K562 (cell line): ENCODE data around the gene FGG. TPM values are rescaled to one million over a fixed set of nuclear protein-coding genes. Genes with fewer than 3 reads are reported as not detected.

ENCODE experiments used
- ATAC-seq: fragments of 200-7000 bp; cut with Tn5 transposase; 3 replicates; pipeline ENCODE4 v1.9.1; 2020; ENCODE audit warnings: moderate library complexity
- BruUV-seq: library from RNA; stranded (reverse); fragments of 400-500 nt; replicated peaks from 2 replicates; lab custom pipeline; 2021; lab: Mats Ljungman, UMichigan
- CTCF ChIA-PET: fragments of 300-600 bp; formaldehyde crosslinking; extraction: SDS; loops from one replicate; lab custom pipeline; 2021; ENCODE audit warnings: low intra/inter-chr PET ratio; lab: Yijun Ruan, JAX
- POLR2A ChIA-PET: fragments of 300-600, 350-650 bp; sonication (Branson Sonifier 250); formaldehyde crosslinking; extraction: SDS; loops from one replicate; lab custom pipeline; 2021; ENCODE audit warnings: antibody characterized with exemption, inconsistent platforms; lab: Yijun Ruan, JAX
- DNase-seq, 4 experiments: peaks; one replicate each; pipeline versions ENCODE4 v3.0.0 to v3.0.0-alpha.2; 2011 to 2018; ENCODE audit warnings: low spot score in 3 of 4, mixed read lengths in 3 of 4; ENCODE audit errors: extremely low read depth in 1 of 4
- FAIRE-seq: peaks from 2 replicates; lab custom pipeline; 2011; peaks lifted over from hg19 to GRCh38; lab: Jason Lieb, UNC
- H2AFZ ChIP-seq: 2 replicates; pipeline ENCODE4 v1.6.0; 2011; ENCODE audit warnings: low read depth, low read length, control low read depth, inconsistent platforms
- H3K27ac ChIP-seq: fragments of 200-600 bp; 3 replicates; pipeline ENCODE4 v1.8.0; 2011; ENCODE audit warnings: low read depth, mild to moderate bottlenecking, control low read depth, inconsistent platforms, low read length, moderate library complexity, mixed read lengths; ENCODE audit errors: extremely low read depth
- H3K27me3 ChIP-seq, 2 experiments: fragments of 300-600 bp in 1 of 2; 2 replicates in 1 of 2; 3 replicates in 1 of 2; pipeline versions ENCODE4 v1.6.0 to v1.8.0; 2011; ENCODE audit warnings: inconsistent platforms in 2 of 2, low read length in 2 of 2, mild to moderate bottlenecking in 1 of 2, mixed read lengths in 1 of 2, moderate library complexity in 1 of 2; ENCODE audit not compliant: control insufficient read depth in 2 of 2, insufficient read depth in 2 of 2
- H3K36me3 ChIP-seq: fragments of 300-600 bp; 3 replicates; pipeline ENCODE4 v1.8.0; 2011; ENCODE audit warnings: mild to moderate bottlenecking, low read length, inconsistent platforms; ENCODE audit not compliant: control insufficient read depth, insufficient read depth
- H3K4me1 ChIP-seq, 2 experiments: fragments of 200-600 bp in 1 of 2; replicated peaks in 1 of 2; 2 replicates in 1 of 2; 3 replicates in 1 of 2; pipeline versions ENCODE4 v1.5.1 to v1.8.0; 2011; ENCODE audit warnings: inconsistent platforms in 2 of 2, low read length in 2 of 2, mild to moderate bottlenecking in 1 of 2, mixed read lengths in 1 of 2, moderate library complexity in 1 of 2; ENCODE audit not compliant: control insufficient read depth in 2 of 2, insufficient read depth in 2 of 2
- H3K4me2 ChIP-seq: 2 replicates; pipeline ENCODE4 v1.6.1; 2011; ENCODE audit warnings: low read length, control low read depth, inconsistent platforms, mixed read lengths; ENCODE audit not compliant: insufficient read depth
- H3K4me3 ChIP-seq: fragments of 200-600 bp; sonication (generic), shearing (Covaris generic); 2 replicates; pipeline ENCODE4 v1.5.1; 2016; ENCODE audit warnings: control low read depth, inconsistent platforms
- H3K79me2 ChIP-seq: fragments of 200-600 bp; 3 replicates; pipeline ENCODE4 v1.8.0; 2011; ENCODE audit warnings: low read length, inconsistent platforms; ENCODE audit not compliant: control insufficient read depth, insufficient read depth
- H3K9ac ChIP-seq, 2 experiments: 2 replicates each; pipeline versions ENCODE4 v1.6.0 to v1.6.1; 2011; ENCODE audit warnings: low read depth in 2 of 2, low read length in 2 of 2, control low read depth in 1 of 2, inconsistent platforms in 1 of 2, mild to moderate bottlenecking in 1 of 2, mixed read lengths in 1 of 2; ENCODE audit not compliant: insufficient read depth in 1 of 2
- H3K9me1 ChIP-seq: one replicate; pipeline ENCODE4 v1.6.0; 2011; ENCODE audit warnings: inconsistent platforms, mild to moderate bottlenecking, low read length, moderate library complexity; ENCODE audit not compliant: control insufficient read depth, insufficient read depth
- H3K9me3 ChIP-seq: replicated peaks from 2 replicates; pipeline ENCODE4 v1.5.1; 2011; ENCODE audit warnings: low read depth, low read length, inconsistent platforms; ENCODE audit not compliant: control insufficient read depth, insufficient read depth
- H4K20me1 ChIP-seq: replicated peaks from 2 replicates; pipeline ENCODE4 v1.6.1; 2011; ENCODE audit warnings: low read length, inconsistent platforms, mixed read lengths; ENCODE audit not compliant: control insufficient read depth, insufficient read depth
- ARID1B ChIP-seq: fragments of 450-650 bp; IDR thresholded peaks from 2 replicates; pipeline ENCODE4 v1.6.1; 2016; ENCODE audit warnings: antibody characterized with exemption, mild to moderate bottlenecking, inconsistent platforms
- CBX8 ChIP-seq: fragments of 200-600 bp; sonication (generic); IDR thresholded peaks from 2 replicates; pipeline ENCODE4 v1.6.1; 2012; ENCODE audit warnings: borderline replicate concordance, mixed run types, low read depth, mild to moderate bottlenecking, moderate library complexity, mixed read lengths, low read length, control low read depth, inconsistent platforms; ENCODE audit not compliant: poor library complexity, severe bottlenecking; ENCODE audit errors: extremely low read depth
- EP300 ChIP-seq: IDR thresholded peaks from 2 replicates; pipeline ENCODE4 v1.6.1; 2012; ENCODE audit warnings: low read length, improper control_type of control experiment
- HSF4 ChIP-seq: fragments of 250-450 bp; sonication (Bioruptor Pico); IDR thresholded peaks from 2 replicates; pipeline ENCODE4 v2.1.2; 2022; ENCODE audit warnings: mild to moderate bottlenecking, moderate library complexity, borderline replicate concordance
- LARP7 ChIP-seq: fragments of 450-650 bp; IDR thresholded peaks from 2 replicates; pipeline ENCODE4 v1.6.1; 2016
- MIER1 ChIP-seq: fragments of 450-650 bp; IDR thresholded peaks from 2 replicates; pipeline ENCODE4 v1.6.1; 2016; ENCODE audit warnings: antibody characterized with exemption, mild to moderate bottlenecking, low read depth
- PPARD ChIP-seq: fragments of 250-450 bp; sonication (Bioruptor Pico); IDR thresholded peaks from 2 replicates; pipeline ENCODE4 v1.8.0; 2022; ENCODE audit warnings: inconsistent platforms, mild to moderate bottlenecking, moderate library complexity
- PRMT5 ChIP-seq: sonication (generic); formaldehyde crosslinking; IDR thresholded peaks from 2 replicates; pipeline ENCODE4 v1.5.0; 2020; ENCODE audit warnings: missing genetic modification reagents
- SAP30 ChIP-seq: fragments of 200-600 bp; sonication (generic); IDR thresholded peaks from 2 replicates; pipeline ENCODE4 v1.6.1; 2012; ENCODE audit warnings: borderline replicate concordance, low read depth, mild to moderate bottlenecking, moderate library complexity, low read length, control low read depth, inconsistent platforms; ENCODE audit not compliant: insufficient read depth, poor library complexity, severe bottlenecking
- SMARCE1 ChIP-seq: fragments of 450-650 bp; IDR thresholded peaks from 2 replicates; pipeline ENCODE4 v1.7.1; 2016; ENCODE audit warnings: mild to moderate bottlenecking
- TAF1 ChIP-seq: IDR thresholded peaks from 2 replicates; pipeline ENCODE4 v1.6.1; 2011; ENCODE audit warnings: mild to moderate bottlenecking, low read length, moderate library complexity; ENCODE audit not compliant: insufficient read depth, control insufficient read depth, severe bottlenecking; ENCODE audit errors: extremely low read depth
- XRCC4 ChIP-seq: IDR thresholded peaks from one replicate; pipeline ENCODE4 v1.6.1; 2011; ENCODE audit not compliant: insufficient read depth, insufficient read length; ENCODE audit errors: extremely low read depth
- ZNF212 ChIP-seq: fragments of 450-650 bp; formaldehyde crosslinking; IDR thresholded peaks from 2 replicates; pipeline ENCODE4 v1.4.0; 2020; ENCODE audit warnings: mild to moderate bottlenecking
- ZNF3 ChIP-seq: fragments of 250-450 bp; sonication (Bioruptor Pico); IDR thresholded peaks from 2 replicates; pipeline ENCODE4 v1.5.0; 2021; ENCODE audit warnings: mild to moderate bottlenecking, moderate library complexity
- ZNF561 ChIP-seq: fragments of 450-650 bp; formaldehyde crosslinking; conservative IDR thresholded peaks from 2 replicates; pipeline ENCODE4 v1.4.0; 2020; ENCODE audit warnings: mild to moderate bottlenecking, moderate library complexity
- ZNF77 ChIP-seq: fragments of 250-450 bp; sonication (Bioruptor Pico); IDR thresholded peaks from 2 replicates; pipeline ENCODE4 v1.5.0; 2020
- WGBS: fragments of 100-300 bp; shearing (Covaris generic); methylation state at CpG from one replicate; pipeline ENCODE4 v1.1.6; 2016; ENCODE audit warnings: low coverage, mixed read lengths; ENCODE audit not compliant: insufficient coverage; ENCODE audit errors: missing lambda C conversion rate; 5-methylcytosine and 5-hydroxymethylcytosine counted together
- in situ Hi-C: fragments of 300-500 bp; cut with MboI; formaldehyde crosslinking; loops from 4 replicates; pipeline ENCODE4 v1.15.0; 2018; ENCODE audit warnings: inconsistent platforms, mixed read lengths
- intact Hi-C: fragments of 100-400 bp; cut with micrococcal nuclease; formaldehyde crosslinking; loops from 2 replicates; pipeline ENCODE4 v1.14.2; 2022
- polyA plus RNA-seq, 8 experiments: library from polyadenylated mRNA; depleted of rRNA in 4 of 8; stranded (reverse) in 5 of 8; unstranded in 3 of 8; fragments of >200 nt; fragmentation: Nextera tagmentation in 2 of 8; fragmentation: Illumina TruSeq in 1 of 8; extraction: Ambion mirVana in 2 of 8; extraction: Trizol in 1 of 8; gene quantifications; 2 replicates each; pipeline versions ENCODE4 v1.2.1 to v1.2.3, GENCODE V29; 2011 to 2014; ENCODE audit warnings: inconsistent platforms in 1 of 8, missing spikeins in 1 of 8
- total RNA-seq, 7 experiments: library from RNA; depleted of rRNA in 6 of 7; stranded (reverse); fragments of >200 nt in 6 of 7; fragmentation: Illumina TruSeq in 2 of 7; extraction: Trizol in 2 of 7; gene quantifications; 2 replicates each; pipeline versions ENCODE4 v1.2.1 to v1.2.3, GENCODE V29; 2011 to 2021; ENCODE audit warnings: low replicate concordance in 1 of 7
- TF ChIP-seq, protein P1 (sequence below): fragments of 250-450 bp; sonication (Bioruptor Pico); IDR thresholded peaks from 2 replicates; pipeline ENCODE4 v1.8.0; 2021; ENCODE audit warnings: moderate library complexity, mild to moderate bottlenecking, inconsistent platforms

The FGG gene
- total and polyA plus RNA-seq, 9 of the 15 experiments (the other 6 are each of a cell fraction or from before 2014, with no cell fraction given) = 0.08 to 2.2 (median 0.33) TPM; not detected in 2

GRCh38 chr4:154593868-154594267, 18.6 kb downstream of the FGG start:
- Histone ChIP-seq H4K20me1 (no peaks in the 10 kb centered on the region), H3K4me3 (no peak overlapping the region), H3K4me1 (no peaks in the 10 kb centered on the region), H3K36me3 (no peaks in the 10 kb centered on the region), H2AFZ (no peak overlapping the region), H3K9ac (no peak overlapping the region), H3K9me1 (no peaks in the 10 kb centered on the region), H3K9me3 (no peaks in the 10 kb centered on the region), H3K79me2 (no peaks in the 10 kb centered on the region), H3K27me3 (0 out of 5 replicates have a peak, but pooled peaks cover 1 to 4% of the 10 kb centered on the region in 2 experiments), H3K4me2 (no peak overlapping the region), H3K27ac (no peak overlapping the region)
- DNase-seq = no peak
- BruUV-seq = no TSS peak
- ChIA-PET POLR2A (interaction anchor here (1.2 to 1.4 kb wide), 2 partner anchors 10 to 12 kb away, joined by 3 to 7 read pairs; no protein-coding TSS in a partner anchor), CTCF (no interaction called here)
- in situ Hi-C loops (no loop called here), intact Hi-C loops (no loop called here)
- WGBS = 4% methylated on average over 2 of the region's 2 CpGs
- no peak for ATAC-seq
- TF ChIP-seq PPARD (no peak), TAF1 (no peak), CBX8 (no peak), ZNF3 (CRISPR knock-in tag) (no peak)
- FAIRE-seq = no peak

GRCh38 chr4:154591890-154592289, 20.6 kb downstream of the FGG start:
- no peaks in the 10 kb centered on the region for H3K4me1 ChIP-seq
- DNase-seq (no peak), ATAC-seq (no peak), FAIRE-seq (no peak)
- POLR2A ChIA-PET = no interaction called here
- 0 out of 5 replicates have a peak, but pooled peaks cover 0 to 2% of the 10 kb centered on the region in 2 experiments for H3K27me3 ChIP-seq
- in situ Hi-C loops = no loop called here
- H3K9me3 ChIP-seq = no peaks in the 10 kb centered on the region
- no TSS peak for BruUV-seq
- H3K27ac ChIP-seq = no peak overlapping the region
- no peaks in the 10 kb centered on the region for H4K20me1 ChIP-seq
- WGBS = 0% methylated on average over 3 of the region's 3 CpGs
- CTCF ChIA-PET = no interaction called here
- no peaks in the 10 kb centered on the region for H3K79me2 ChIP-seq
- H3K4me3 ChIP-seq = no peak overlapping the region
- no peak overlapping the region for H3K9ac ChIP-seq
- no peaks in the 10 kb centered on the region for H3K36me3 ChIP-seq
- intact Hi-C loops = no loop called here
- no peak overlapping the region for H2AFZ ChIP-seq
- TF ChIP-seq LARP7 = no peak
- no peak for TF ChIP-seq SAP30
- TF ChIP-seq PRMT5 (CRISPR knock-in tag) = no peak
- TF ChIP-seq EP300 = no peak
- no peak for TF ChIP-seq TAF1
- TF ChIP-seq ZNF561 (CRISPR knock-in tag) = no peak
- no peak for TF ChIP-seq ARID1B
- TF ChIP-seq ZNF212 (CRISPR knock-in tag) = no peak
- TF ChIP-seq ZNF77 (CRISPR knock-in tag) = no peak
- TF ChIP-seq XRCC4 = no peak
- TF ChIP-seq SMARCE1 = no peak
- no peak for TF ChIP-seq MIER1
- TF ChIP-seq, protein P1, sequence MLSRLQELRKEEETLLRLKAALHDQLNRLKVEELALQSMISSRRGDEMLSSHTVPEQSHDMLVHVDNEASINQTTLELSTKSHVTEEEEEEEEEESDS (CRISPR knock-in tag) = no peak
- no peak for TF ChIP-seq HSF4 (CRISPR knock-in tag)
- H3K4me2 ChIP-seq = no peak overlapping the region
- H3K9me1 ChIP-seq = no peaks in the 10 kb centered on the region
